Tibial nerve (tissue), 4 donors: Measurements from ENCODE around the gene MSH3. TPM values are rescaled to one million over a fixed set of nuclear protein-coding genes. Genes with fewer than 3 reads are reported as not detected.
"Not testable (repeated sequence)": the region's sequence is repeated elsewhere in the genome, so short reads cannot be mapped to it uniquely, and the experiment has no call there.

Source experiments
- DNase-seq, 2 donors: peaks; one replicate each; pipeline ENCODE4 v3.0.0-alpha.2; 2019; ENCODE audit warnings: low spot score in 2 of 2
- H3K27ac ChIP-seq, 4 donors: fragments of 200-600 bp; sonication (generic) in 3 of 4; one replicate each; pipeline ENCODE4 v1.5.1; 2017 to 2019; ENCODE audit warnings: mild to moderate bottlenecking in 1 of 4
- H3K27me3 ChIP-seq, 2 donors: fragments of 200-600 bp; sonication (generic) in 1 of 2; one replicate each; pipeline versions ENCODE4 v1.5.1 to v1.6.0; 2017 to 2019
- H3K36me3 ChIP-seq, 3 donors: fragments of 200-600 bp; sonication (generic); one replicate each; pipeline ENCODE4 v1.5.1; 2018 to 2019
- H3K4me1 ChIP-seq, 4 donors: fragments of 200-600 bp; sonication (generic) in 3 of 4; one replicate each; pipeline ENCODE4 v1.5.1; 2017 to 2019
- H3K4me3 ChIP-seq, 4 donors: fragments of 200-600 bp; sonication (generic) in 3 of 4; one replicate each; pipeline ENCODE4 v1.5.1; 2017 to 2019; ENCODE audit warnings: mild to moderate bottlenecking in 1 of 4, moderate library complexity in 1 of 4
- H3K9me3 ChIP-seq, 4 donors: fragments of 200-600 bp; sonication (generic) in 3 of 4; one replicate each; pipeline ENCODE4 v1.5.1; 2017 to 2019
- EP300 ChIP-seq, 2 donors: sonication (generic); formaldehyde crosslinking; IDR thresholded peaks; one replicate each; pipeline ENCODE4 v1.6.1; 2017; ENCODE audit warnings: antibody characterized with exemption in 2 of 2, mild to moderate bottlenecking in 1 of 2
- POLR2A ChIP-seq, 2 donors: fragments of 450-650 bp; IDR thresholded peaks; one replicate each; pipeline ENCODE4 v1.6.1; 2017; ENCODE audit warnings: antibody characterized with exemption in 2 of 2, mild to moderate bottlenecking in 2 of 2, moderate library complexity in 2 of 2
- WGBS, 2 donors: methylation state at CpG; one replicate each; pipeline ENCODE4 v1.1.5; 2018; 5-methylcytosine and 5-hydroxymethylcytosine counted together
- total RNA-seq, 4 donors: library from RNA; depleted of rRNA; stranded (reverse); fragments of >200 nt; gene quantifications; one replicate each; pipeline ENCODE4 v1.1.0, GENCODE V29; 2016
- TF ChIP-seq, protein P1 (sequence below), 5 experiments: fragments of 200-600 bp in 3 of 5; fragments of 450-650 bp in 2 of 5; sonication (generic) in 3 of 5; IDR thresholded peaks; one replicate each; pipeline ENCODE4 v1.5.1; 2016 to 2019; ENCODE audit warnings: antibody characterized with exemption in 5 of 5, mild to moderate bottlenecking in 3 of 5, moderate library complexity in 2 of 5

The MSH3 gene
- total RNA-seq, 4 donors from 2014 or later: 8.8 to 16.8 (median 12.4) TPM

DNA sequence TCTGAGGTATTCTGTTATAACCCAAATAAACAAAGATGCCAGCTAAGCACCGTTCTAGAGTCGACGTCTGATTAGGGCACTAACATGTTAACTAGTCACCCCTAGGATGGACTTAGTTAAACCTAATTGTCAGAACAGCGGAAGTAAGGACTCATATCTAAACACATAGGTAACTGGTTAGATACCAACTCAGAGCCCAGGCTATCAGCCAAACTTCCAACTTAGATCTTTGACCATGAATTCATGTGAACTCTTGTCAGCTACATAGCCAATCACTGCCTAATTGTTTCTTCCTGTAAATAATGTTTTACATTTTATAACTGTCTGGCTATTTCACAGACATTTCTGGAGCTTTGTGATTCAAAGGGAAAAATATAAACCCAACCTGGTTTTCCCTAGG, 84.6 kb downstream of the MSH3 start:
- no peak for TF ChIP-seq EP300 (IDR thresholded peaks at IDR 0.05)
- TF ChIP-seq, protein P1, sequence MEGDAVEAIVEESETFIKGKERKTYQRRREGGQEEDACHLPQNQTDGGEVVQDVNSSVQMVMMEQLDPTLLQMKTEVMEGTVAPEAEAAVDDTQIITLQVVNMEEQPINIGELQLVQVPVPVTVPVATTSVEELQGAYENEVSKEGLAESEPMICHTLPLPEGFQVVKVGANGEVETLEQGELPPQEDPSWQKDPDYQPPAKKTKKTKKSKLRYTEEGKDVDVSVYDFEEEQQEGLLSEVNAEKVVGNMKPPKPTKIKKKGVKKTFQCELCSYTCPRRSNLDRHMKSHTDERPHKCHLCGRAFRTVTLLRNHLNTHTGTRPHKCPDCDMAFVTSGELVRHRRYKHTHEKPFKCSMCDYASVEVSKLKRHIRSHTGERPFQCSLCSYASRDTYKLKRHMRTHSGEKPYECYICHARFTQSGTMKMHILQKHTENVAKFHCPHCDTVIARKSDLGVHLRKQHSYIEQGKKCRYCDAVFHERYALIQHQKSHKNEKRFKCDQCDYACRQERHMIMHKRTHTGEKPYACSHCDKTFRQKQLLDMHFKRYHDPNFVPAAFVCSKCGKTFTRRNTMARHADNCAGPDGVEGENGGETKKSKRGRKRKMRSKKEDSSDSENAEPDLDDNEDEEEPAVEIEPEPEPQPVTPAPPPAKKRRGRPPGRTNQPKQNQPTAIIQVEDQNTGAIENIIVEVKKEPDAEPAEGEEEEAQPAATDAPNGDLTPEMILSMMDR (IDR thresholded peaks at IDR 0.05): no peak
- TF ChIP-seq POLR2A (IDR thresholded peaks at IDR 0.05): no peak
- Histone ChIP-seq H3K4me1 (no peaks in the 10 kb centered on the region), H3K9me3 (no peaks in the 10 kb centered on the region), H3K36me3 (peaks cover 0 to 18% (median 8%) of the 10 kb centered on the region in 3 donors), H3K4me3 (no peak overlapping the region), H3K27ac (no peak overlapping the region), H3K27me3 (no peaks in the 10 kb centered on the region)
- DNase-seq: no peak
- WGBS, 2 donors: 84 to 92% methylated on average over 4 of the region's 4 CpGs

DNA sequence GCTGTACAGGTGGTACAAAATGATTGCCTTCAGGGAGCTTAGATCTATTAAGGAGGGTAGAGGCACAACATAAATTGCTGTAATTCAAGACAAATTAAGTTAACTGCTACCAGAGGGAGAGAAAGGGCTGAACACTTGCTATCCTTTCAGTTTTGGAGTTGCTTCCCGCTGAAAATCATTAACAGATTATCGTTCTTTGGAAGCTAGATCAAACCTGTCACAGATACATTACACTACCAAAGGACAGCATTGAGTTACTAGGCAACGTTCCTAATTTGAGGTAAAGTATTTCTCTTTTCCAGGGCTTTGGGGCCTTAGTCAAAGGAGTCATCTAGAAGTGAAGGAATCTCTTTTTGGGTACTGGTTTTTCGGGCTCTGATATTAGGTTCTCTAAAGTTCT, 85.0 kb downstream of the MSH3 start:
- Histone ChIP-seq H3K9me3 (no peaks in the 10 kb centered on the region), H3K4me1 (no peaks in the 10 kb centered on the region), H3K27ac (no peak overlapping the region), H3K27me3 (no peaks in the 10 kb centered on the region), H3K4me3 (no peak overlapping the region), H3K36me3 (peaks cover 0 to 22% (median 8%) of the 10 kb centered on the region in 3 donors)
- no peak for DNase-seq
- 86 to 89% methylated on average over 4 of the region's 4 CpGs for WGBS, 2 donors
- TF ChIP-seq, protein P1 (IDR thresholded peaks at IDR 0.05): no peak
- TF ChIP-seq EP300 (IDR thresholded peaks at IDR 0.05) (no peak), POLR2A (IDR thresholded peaks at IDR 0.05) (no peak)

DNA sequence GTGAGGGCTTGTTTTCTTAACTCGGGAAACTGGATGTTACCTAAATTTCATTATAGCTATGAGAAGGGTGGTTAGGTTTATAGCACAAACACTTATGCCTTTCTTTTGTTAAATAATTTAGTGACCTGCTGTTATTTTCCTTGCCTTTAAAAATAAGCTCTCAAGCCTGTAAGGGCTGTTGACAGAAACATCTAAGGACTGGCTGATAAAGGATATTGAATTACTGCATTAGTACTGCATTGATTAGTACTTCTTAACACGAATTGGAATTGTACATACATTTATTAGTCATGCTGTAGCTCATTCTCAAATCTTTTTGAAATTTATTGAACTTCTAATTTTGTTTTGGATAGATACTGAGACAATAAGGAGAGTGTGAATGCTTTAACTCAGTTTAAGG, 85.4 kb downstream of the MSH3 start:
- H3K9me3 ChIP-seq: no peaks in the 10 kb centered on the region
- H3K4me1 ChIP-seq: no peaks in the 10 kb centered on the region
- H3K36me3 ChIP-seq: peaks cover 0 to 26% (median 8%) of the 10 kb centered on the region in 3 donors
- no peak overlapping the region for H3K27ac ChIP-seq
- 84 to 94% methylated on average over 2 of the region's 2 CpGs for WGBS, 2 donors
- H3K4me3 ChIP-seq: no peak overlapping the region
- no peak for DNase-seq
- TF ChIP-seq, protein P1 (IDR thresholded peaks at IDR 0.05): no peak
- no peak for TF ChIP-seq POLR2A (IDR thresholded peaks at IDR 0.05)
- no peak for TF ChIP-seq EP300 (IDR thresholded peaks at IDR 0.05)
- no peaks in the 10 kb centered on the region for H3K27me3 ChIP-seq

DNA sequence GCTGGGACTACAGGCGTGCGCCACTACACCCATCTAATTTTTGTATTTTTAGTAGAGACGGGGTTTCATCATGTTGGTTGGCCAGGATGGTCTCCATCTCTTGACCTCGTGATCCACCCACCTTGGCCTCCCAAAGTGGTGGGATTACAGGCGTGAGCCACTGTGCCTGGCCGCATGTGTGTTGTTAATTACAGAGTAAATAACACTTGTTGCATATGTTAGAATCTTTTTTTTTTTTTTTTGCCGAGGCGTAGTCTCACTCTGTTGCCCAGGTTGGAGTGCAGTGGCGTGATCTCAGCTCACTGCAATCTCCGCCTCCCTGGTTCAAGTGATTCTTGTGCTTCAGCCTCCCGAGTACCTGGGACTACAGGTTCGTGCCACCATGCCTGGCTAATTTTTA, 86.0 kb downstream of the MSH3 start:
- 97 to 98% methylated on average over 12 of the region's 12 CpGs for WGBS, 2 donors
- peaks cover 0 to 32% (median 8%) of the 10 kb centered on the region in 3 donors for H3K36me3 ChIP-seq
- not testable (repeated sequence) for H3K27me3 ChIP-seq, DNase-seq, H3K4me3 ChIP-seq, H3K4me1 ChIP-seq, H3K27ac ChIP-seq, H3K9me3 ChIP-seq

DNA sequence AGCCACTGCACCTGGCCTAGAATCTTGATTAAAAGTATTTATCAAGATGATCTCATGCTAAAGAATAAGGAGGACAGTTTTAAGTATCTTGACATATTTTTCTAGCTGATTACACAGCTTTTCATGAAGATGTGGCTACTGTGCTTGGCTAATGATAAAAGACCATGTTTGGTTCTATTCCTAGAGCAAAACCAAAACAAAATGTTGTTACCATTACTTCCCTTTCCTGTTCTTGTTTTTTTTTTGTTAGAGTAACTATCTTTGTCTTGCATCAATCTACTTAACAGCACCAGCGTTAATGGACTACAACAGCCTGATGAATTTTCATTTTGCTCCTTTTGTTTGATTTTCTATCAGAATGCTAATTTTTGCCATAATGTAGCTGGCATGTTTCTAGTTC, 86.5 kb downstream of the MSH3 start:
- Histone ChIP-seq H3K27me3 (no peaks in the 10 kb centered on the region), H3K27ac (no peak overlapping the region), H3K4me1 (no peaks in the 10 kb centered on the region), H3K4me3 (no peak overlapping the region), H3K36me3 (peaks cover 0 to 37% (median 8%) of the 10 kb centered on the region in 3 donors), H3K9me3 (no peaks in the 10 kb centered on the region)
- DNase-seq: no peak
- TF ChIP-seq, protein P1 (IDR thresholded peaks at IDR 0.05): no peak
- no peak for TF ChIP-seq EP300 (IDR thresholded peaks at IDR 0.05)
- TF ChIP-seq POLR2A (IDR thresholded peaks at IDR 0.05): no peak
- 71 to 76% methylated on average over 1 of the region's 1 CpG for WGBS, 2 donors

DNA sequence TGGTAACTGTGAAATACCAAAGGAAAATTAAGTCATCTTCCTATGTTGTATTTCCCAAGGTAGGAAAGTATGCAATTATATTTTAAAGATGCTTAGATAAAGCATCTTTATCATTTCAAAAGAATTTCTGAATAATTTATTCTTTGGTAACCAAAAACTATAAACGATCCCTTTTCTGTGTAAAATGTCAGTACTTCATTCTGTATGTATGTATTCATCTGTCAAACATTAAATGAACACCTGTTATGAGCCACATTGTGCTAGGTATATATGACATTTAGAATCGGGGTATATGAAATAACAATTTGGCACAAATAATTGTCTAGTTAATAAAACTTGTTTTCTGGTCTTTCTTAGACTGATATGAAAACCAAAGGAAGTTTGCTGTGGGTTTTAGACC, 89.7 kb downstream of the MSH3 start:
- Histone ChIP-seq H3K27ac (no peak overlapping the region), H3K9me3 (no peaks in the 10 kb centered on the region), H3K36me3 (peaks cover 0 to 62% (median 8%) of the 10 kb centered on the region in 3 donors), H3K4me3 (no peak overlapping the region), H3K27me3 (no peaks in the 10 kb centered on the region), H3K4me1 (no peaks in the 10 kb centered on the region)
- TF ChIP-seq POLR2A (IDR thresholded peaks at IDR 0.05) (no peak), EP300 (IDR thresholded peaks at IDR 0.05) (no peak)
- TF ChIP-seq, protein P1 (IDR thresholded peaks at IDR 0.05): no peak
- DNase-seq: no peak
- 95 to 97% methylated on average over 2 of the region's 2 CpGs for WGBS, 2 donors
